ENCODE results near the gene SUMO2.

DNA sequence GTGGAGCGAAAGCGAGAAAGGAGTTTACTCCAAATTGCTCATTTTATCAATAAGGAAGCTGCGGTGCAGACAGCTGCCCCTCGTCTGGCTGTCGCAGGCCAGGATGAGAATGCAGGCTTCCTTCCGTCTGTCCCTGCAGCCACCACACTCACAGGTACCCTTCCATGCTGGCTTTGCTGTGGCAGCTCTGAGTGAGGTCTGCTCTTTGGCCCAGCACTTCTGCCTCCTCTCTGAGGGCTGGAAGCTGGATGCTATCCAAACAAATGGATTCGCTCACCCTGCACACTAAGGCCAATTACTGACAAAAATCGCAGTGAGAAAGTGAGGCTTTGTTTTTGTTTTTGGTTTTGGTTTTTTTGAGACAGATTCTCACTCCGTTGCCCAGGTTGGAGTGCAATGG lies 66.0 kb downstream of the SUMO2 start:
- TF ChIP-seq TCF4 (CRISPR knock-in tag; IDR thresholded peaks at IDR 0.05; ENCODE audit: borderline replicate concordance): no peak
- no peak for TF ChIP-seq ISL1 (CRISPR knock-in tag; IDR thresholded peaks at IDR 0.05)

Data from SK-N-SH treated with all-trans-retinoic acid at 6 μM for 48 hours (cell line).